ENCODE measurements around the gene COL4A2.

COL4A2 gene

DNA sequence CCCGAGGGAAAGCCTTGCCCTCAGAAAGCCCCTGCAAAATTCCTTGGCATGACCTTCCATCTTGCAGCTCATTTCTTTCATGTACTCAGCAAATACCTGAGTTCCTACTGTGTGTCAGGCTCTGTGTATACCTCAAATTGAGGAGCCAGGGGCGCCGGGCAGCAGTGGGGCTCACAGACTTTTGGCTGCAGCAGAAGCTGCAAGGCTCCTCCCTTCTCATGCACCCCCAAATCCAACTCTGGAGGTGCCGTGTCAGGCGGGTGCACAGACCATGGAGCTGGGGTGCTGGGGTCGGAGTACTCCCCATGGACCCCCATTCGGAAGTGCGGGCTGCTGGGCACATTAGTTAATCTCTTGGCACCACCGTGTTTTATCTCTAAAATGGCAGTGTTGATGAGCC, 72.3 kb downstream of the COL4A2 start:
- Histone ChIP-seq H3K4me3 (ENCODE audit: low read length in 2 of 2) (no peak overlapping the region), H3K23ac (ENCODE audit: low read depth, low read length, poor library complexity) (peak overlapping the region; percentile 20), H3K4me1 (ENCODE audit: control insufficient read depth in 2 of 2, insufficient read depth in 1 of 2, low read depth in 1 of 2, low read length in 2 of 2) (peaks cover 8 to 14% of the 10 kb centered on the region in 2 donors), H3K4me2 (ENCODE audit: insufficient read depth, low read length, poor library complexity, severe bottlenecking) (no peak overlapping the region), H2BK5ac (ENCODE audit: low read length) (no peak overlapping the region), H2BK12ac (ENCODE audit: low read length) (no peak overlapping the region), H3K79me1 (ENCODE audit: low read depth, low read length) (no peaks in the 10 kb centered on the region), H3K36me3 (replicated peaks in 1 of 2; ENCODE audit: control insufficient read depth in 2 of 2, insufficient read depth in 2 of 2, low read length in 2 of 2) (peaks cover 6 to 7% of the 10 kb centered on the region in 2 donors), H2BK120ac (ENCODE audit: low read depth, low read length) (no peak overlapping the region), H3K4ac (ENCODE audit: low read length) (no peak overlapping the region), H2AK5ac (ENCODE audit: low read depth, low read length) (no peak overlapping the region), H3K27me3 (ENCODE audit: control insufficient read depth in 3 of 3, insufficient read depth in 3 of 3, low read depth in 1 of 3, low read length in 3 of 3) (no peaks in the 10 kb centered on the region), H3K9ac (ENCODE audit: low read depth, low read length, poor library complexity) (no peak overlapping the region), H3K27ac (replicated peaks; ENCODE audit: low read length) (no peak overlapping the region), H2AFZ (ENCODE audit: low read length) (no peak overlapping the region), H4K91ac (ENCODE audit: low read depth, low read length, poor library complexity) (no peak overlapping the region), H4K8ac (ENCODE audit: low read depth, low read length) (no peak overlapping the region), H2BK15ac (ENCODE audit: low read length) (no peak overlapping the region), H3K14ac (ENCODE audit: low read length) (no peak overlapping the region), H3K18ac (ENCODE audit: low read length) (no peak overlapping the region), H3K9me3 (replicated peaks in 1 of 2; ENCODE audit: control insufficient read depth in 2 of 2, insufficient read depth in 1 of 2, low read depth in 1 of 2, low read length in 2 of 2) (peaks cover 0 to 3% of the 10 kb centered on the region in 2 donors)
- DNase-seq (ENCODE audit: low spot score), result no peak
- no CpG with 5 or more reads among the region's 9 CpGs for WGBS, 2 donors (ENCODE audit: extremely low coverage in 2 of 2, insufficient read length in 2 of 2, insufficient replicate concordance in 1 of 2)

DNA sequence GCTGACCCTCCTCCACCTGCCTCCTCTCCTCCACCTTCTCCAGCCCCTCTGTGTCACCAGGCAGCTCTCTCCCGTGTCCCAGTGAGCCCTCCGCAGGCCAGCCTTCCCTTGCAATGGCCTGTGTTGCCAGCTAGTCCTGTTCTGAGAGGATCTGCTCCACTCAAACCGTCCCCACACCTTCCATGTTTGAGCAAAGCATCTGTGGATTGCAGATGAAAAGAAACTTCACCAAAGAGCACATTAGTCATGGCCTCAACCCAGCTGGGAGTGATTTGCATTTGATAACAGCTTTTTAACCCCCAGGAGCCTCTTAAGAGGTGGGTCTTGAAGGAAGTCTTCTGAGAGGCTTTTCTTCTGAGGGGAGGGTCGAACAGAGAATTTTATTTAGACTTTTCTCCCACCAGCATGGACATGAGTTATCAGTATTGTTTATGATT, 72.8 kb downstream of the COL4A2 start:
- no peak for DNase-seq (ENCODE audit: low spot score)
- Histone ChIP-seq H2BK120ac (ENCODE audit: low read depth, low read length) (no peak overlapping the region), H4K91ac (ENCODE audit: low read depth, low read length, poor library complexity) (no peak overlapping the region), H3K4ac (ENCODE audit: low read length) (no peak overlapping the region), H3K4me3 (ENCODE audit: low read length in 2 of 2) (no peak overlapping the region), H3K79me1 (ENCODE audit: low read depth, low read length) (no peaks in the 10 kb centered on the region), H3K18ac (ENCODE audit: low read length) (no peak overlapping the region), H3K4me2 (ENCODE audit: insufficient read depth, low read length, poor library complexity, severe bottlenecking) (no peak overlapping the region), H2BK15ac (ENCODE audit: low read length) (no peak overlapping the region), H3K36me3 (replicated peaks in 1 of 2; ENCODE audit: control insufficient read depth in 2 of 2, insufficient read depth in 2 of 2, low read length in 2 of 2) (peaks cover 6% of the 10 kb centered on the region in 2 donors), H3K27ac (replicated peaks; ENCODE audit: low read length) (no peak overlapping the region), H3K9me3 (replicated peaks in 1 of 2; ENCODE audit: control insufficient read depth in 2 of 2, insufficient read depth in 1 of 2, low read depth in 1 of 2, low read length in 2 of 2) (peaks cover 0 to 6% of the 10 kb centered on the region in 2 donors), H3K14ac (ENCODE audit: low read length) (no peak overlapping the region), H3K27me3 (ENCODE audit: control insufficient read depth in 3 of 3, insufficient read depth in 3 of 3, low read depth in 1 of 3, low read length in 3 of 3) (no peaks in the 10 kb centered on the region), H3K4me1 (ENCODE audit: control insufficient read depth in 2 of 2, insufficient read depth in 1 of 2, low read depth in 1 of 2, low read length in 2 of 2) (peaks cover 8 to 14% of the 10 kb centered on the region in 2 donors), H2BK5ac (ENCODE audit: low read length) (no peak overlapping the region), H3K9ac (ENCODE audit: low read depth, low read length, poor library complexity) (no peak overlapping the region), H2BK12ac (ENCODE audit: low read length) (no peak overlapping the region), H3K23ac (ENCODE audit: low read depth, low read length, poor library complexity) (peak overlapping the region; percentile 20), H4K8ac (ENCODE audit: low read depth, low read length) (no peak overlapping the region), H2AFZ (ENCODE audit: low read length) (no peak overlapping the region), H2AK5ac (ENCODE audit: low read depth, low read length) (no peak overlapping the region)
- WGBS, 2 donors (ENCODE audit: extremely low coverage in 2 of 2, insufficient read length in 2 of 2, insufficient replicate concordance in 1 of 2), result no CpG with 5 or more reads among the region's 4 CpGs

DNA sequence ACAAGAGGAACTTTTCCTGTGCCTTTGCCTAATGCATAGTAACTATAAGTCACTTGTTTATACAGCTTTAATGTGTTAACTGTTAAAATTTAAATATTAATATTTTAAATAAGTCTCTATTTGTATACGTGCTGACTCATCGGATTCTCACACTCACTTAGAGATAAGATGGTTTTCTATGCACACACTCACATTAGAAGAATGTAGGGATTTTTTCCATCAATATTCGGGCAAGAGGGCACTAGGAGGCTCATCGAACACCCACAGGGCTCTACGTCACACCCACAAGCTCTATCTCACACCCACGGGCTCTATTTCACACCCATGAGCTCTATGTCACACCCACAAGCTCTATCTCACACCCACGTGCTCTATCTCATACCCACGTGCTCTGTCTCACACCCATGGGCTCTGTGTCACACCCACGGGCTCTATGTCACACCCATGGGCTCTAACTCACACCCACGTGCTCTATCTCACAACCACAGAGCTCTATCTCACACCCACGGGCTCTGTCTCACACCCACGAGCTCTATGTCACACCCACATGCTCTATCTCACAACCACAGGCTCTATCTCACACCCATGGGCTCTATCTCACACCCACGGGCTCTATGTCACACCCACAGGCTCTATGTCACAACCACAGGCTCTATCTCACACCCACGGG, 73.4 kb downstream of the COL4A2 start:
- Histone ChIP-seq H2BK15ac (ENCODE audit: low read length) (no peak overlapping the region), H3K14ac (ENCODE audit: low read length) (peak overlapping the region; percentile 57), H3K4me1 (ENCODE audit: control insufficient read depth in 2 of 2, insufficient read depth in 1 of 2, low read depth in 1 of 2, low read length in 2 of 2) (peaks cover 8 to 14% of the 10 kb centered on the region in 2 donors), H3K9ac (ENCODE audit: low read depth, low read length, poor library complexity) (no peak overlapping the region), H4K91ac (ENCODE audit: low read depth, low read length, poor library complexity) (no peak overlapping the region), H2BK5ac (ENCODE audit: low read length) (no peak overlapping the region), H3K79me1 (ENCODE audit: low read depth, low read length) (no peaks in the 10 kb centered on the region), H3K18ac (ENCODE audit: low read length) (peak overlapping the region; percentile 21), H4K8ac (ENCODE audit: low read depth, low read length) (no peak overlapping the region), H3K4ac (ENCODE audit: low read length) (no peak overlapping the region), H2AK5ac (ENCODE audit: low read depth, low read length) (no peak overlapping the region), H3K27me3 (ENCODE audit: control insufficient read depth in 3 of 3, insufficient read depth in 3 of 3, low read depth in 1 of 3, low read length in 3 of 3) (no peaks in the 10 kb centered on the region), H3K23ac (ENCODE audit: low read depth, low read length, poor library complexity) (no peak overlapping the region), H3K9me3 (replicated peaks in 1 of 2; ENCODE audit: control insufficient read depth in 2 of 2, insufficient read depth in 1 of 2, low read depth in 1 of 2, low read length in 2 of 2) (peaks cover 0 to 6% of the 10 kb centered on the region in 2 donors), H2BK12ac (ENCODE audit: low read length) (no peak overlapping the region), H3K4me3 (ENCODE audit: low read length in 2 of 2) (no peak overlapping the region), H2AFZ (ENCODE audit: low read length) (no peak overlapping the region), H3K36me3 (replicated peaks in 1 of 2; ENCODE audit: control insufficient read depth in 2 of 2, insufficient read depth in 2 of 2, low read length in 2 of 2) (peaks cover 0 to 6% of the 10 kb centered on the region in 2 donors), H3K27ac (replicated peaks; ENCODE audit: low read length) (no peak overlapping the region), H3K4me2 (ENCODE audit: insufficient read depth, low read length, poor library complexity, severe bottlenecking) (no peak overlapping the region), H2BK120ac (ENCODE audit: low read depth, low read length) (no peak overlapping the region)
- no peak for DNase-seq (ENCODE audit: low spot score)
- WGBS, 2 donors (ENCODE audit: extremely low coverage in 2 of 2, insufficient read length in 2 of 2, insufficient replicate concordance in 1 of 2), result no CpG with 5 or more reads among the region's 14 CpGs

DNA sequence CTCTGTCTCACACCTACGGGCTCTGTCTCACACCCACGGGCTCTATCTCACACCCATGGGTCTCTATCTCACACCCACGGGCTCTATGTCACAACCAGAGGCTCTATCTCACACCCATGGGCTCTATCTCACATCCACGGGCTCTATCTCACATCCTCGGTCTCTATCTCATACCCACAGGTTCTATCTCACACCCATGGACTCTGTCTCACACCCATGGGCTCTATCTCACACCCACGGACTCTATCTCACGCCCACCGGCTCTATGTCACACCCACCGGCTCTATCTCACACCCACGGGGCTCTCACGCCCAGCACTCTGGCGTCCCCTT, 73.9 kb downstream of the COL4A2 start:
- WGBS, 2 donors (ENCODE audit: extremely low coverage in 2 of 2, insufficient read length in 2 of 2, insufficient replicate concordance in 1 of 2), result no CpG with 5 or more reads among the region's 12 CpGs
- Histone ChIP-seq H3K23ac (ENCODE audit: low read depth, low read length, poor library complexity) (no peak overlapping the region), H3K27me3 (ENCODE audit: control insufficient read depth in 3 of 3, insufficient read depth in 3 of 3, low read depth in 1 of 3, low read length in 3 of 3) (no peaks in the 10 kb centered on the region), H3K79me1 (ENCODE audit: low read depth, low read length) (no peaks in the 10 kb centered on the region), H3K9ac (ENCODE audit: low read depth, low read length, poor library complexity) (no peak overlapping the region), H2BK12ac (ENCODE audit: low read length) (no peak overlapping the region), H3K18ac (ENCODE audit: low read length) (no peak overlapping the region), H3K14ac (ENCODE audit: low read length) (no peak overlapping the region), H4K8ac (ENCODE audit: low read depth, low read length) (no peak overlapping the region), H3K4me3 (ENCODE audit: low read length in 2 of 2) (no peak overlapping the region), H3K4me1 (ENCODE audit: control insufficient read depth in 2 of 2, insufficient read depth in 1 of 2, low read depth in 1 of 2, low read length in 2 of 2) (peaks cover 8 to 14% of the 10 kb centered on the region in 2 donors), H2AK5ac (ENCODE audit: low read depth, low read length) (no peak overlapping the region), H3K4ac (ENCODE audit: low read length) (no peak overlapping the region), H4K91ac (ENCODE audit: low read depth, low read length, poor library complexity) (no peak overlapping the region), H2BK15ac (ENCODE audit: low read length) (no peak overlapping the region), H3K9me3 (replicated peaks in 1 of 2; ENCODE audit: control insufficient read depth in 2 of 2, insufficient read depth in 1 of 2, low read depth in 1 of 2, low read length in 2 of 2) (peaks cover 1 to 10% of the 10 kb centered on the region in 2 donors), H3K4me2 (ENCODE audit: insufficient read depth, low read length, poor library complexity, severe bottlenecking) (no peak overlapping the region), H3K36me3 (replicated peaks in 1 of 2; ENCODE audit: control insufficient read depth in 2 of 2, insufficient read depth in 2 of 2, low read length in 2 of 2) (peaks cover 0 to 6% of the 10 kb centered on the region in 2 donors), H3K27ac (replicated peaks; ENCODE audit: low read length) (no peak overlapping the region), H2BK5ac (ENCODE audit: low read length) (no peak overlapping the region), H2AFZ (ENCODE audit: low read length) (no peak overlapping the region), H2BK120ac (ENCODE audit: low read depth, low read length) (no peak overlapping the region)
- no peak for DNase-seq (ENCODE audit: low spot score)
